ENCODE results near the gene UCHL3.
"Not testable (repeated sequence)": the region's sequence is repeated elsewhere in the genome, so short reads cannot be mapped to it uniquely, and the experiment has no call there.

Gene UCHL3

DNA sequence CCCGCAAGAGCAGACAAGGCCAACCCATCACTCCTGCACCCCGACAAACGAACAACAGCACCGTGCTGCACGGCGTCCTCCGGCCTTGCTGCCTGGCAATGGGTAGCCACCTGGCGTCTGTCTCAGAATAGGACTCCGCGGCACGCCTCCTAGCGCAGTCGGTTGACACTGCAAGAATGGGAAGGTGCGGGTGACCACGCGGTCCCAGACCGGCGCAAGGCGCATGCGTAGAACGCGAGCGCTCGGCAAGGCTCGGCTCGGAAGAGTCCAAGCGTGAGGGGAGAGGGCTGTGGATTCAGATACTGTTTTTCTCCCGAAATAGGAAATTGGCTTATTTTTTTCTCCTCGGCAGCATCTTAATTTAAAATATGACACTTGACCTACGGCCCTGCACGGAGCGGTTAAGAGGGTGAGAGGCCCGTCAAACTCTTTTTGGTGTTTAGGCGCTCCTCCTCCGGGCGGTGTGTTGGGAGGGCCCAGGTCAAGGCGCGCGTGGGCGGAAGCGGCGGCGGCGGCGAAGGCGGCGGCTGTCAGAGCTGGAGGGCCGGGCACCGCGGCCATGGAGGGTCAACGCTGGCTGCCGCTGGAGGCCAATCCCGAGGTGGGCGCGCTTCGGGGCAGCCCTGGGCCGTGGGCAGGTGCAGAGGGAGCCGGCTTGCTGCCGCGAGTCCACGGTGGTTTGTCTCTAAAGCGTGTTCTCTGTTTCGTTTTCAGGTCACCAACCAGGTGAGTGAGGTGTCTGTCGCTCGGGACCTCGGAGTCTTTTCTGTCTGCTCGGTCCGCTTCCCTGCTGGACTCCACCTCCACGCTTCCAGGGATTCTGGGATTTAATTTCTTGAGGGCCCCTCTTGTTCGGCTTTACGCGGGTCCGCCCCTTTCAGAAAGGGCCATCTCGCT lies at the start of gene UCHL3:
Gene UCHL3 (plus strand): TSS at position 530 of the 897 bp plus-strand sequence. CDS start 30 bp downstream, at position 560.
- DNase-seq, result peak; percentile 40 to 97 (median 92)

- no peak for DNase-seq
Measured at GRCh38 chr13:75505327-75505726, 44.3 kb upstream of the UCHL3 start.

DNA sequence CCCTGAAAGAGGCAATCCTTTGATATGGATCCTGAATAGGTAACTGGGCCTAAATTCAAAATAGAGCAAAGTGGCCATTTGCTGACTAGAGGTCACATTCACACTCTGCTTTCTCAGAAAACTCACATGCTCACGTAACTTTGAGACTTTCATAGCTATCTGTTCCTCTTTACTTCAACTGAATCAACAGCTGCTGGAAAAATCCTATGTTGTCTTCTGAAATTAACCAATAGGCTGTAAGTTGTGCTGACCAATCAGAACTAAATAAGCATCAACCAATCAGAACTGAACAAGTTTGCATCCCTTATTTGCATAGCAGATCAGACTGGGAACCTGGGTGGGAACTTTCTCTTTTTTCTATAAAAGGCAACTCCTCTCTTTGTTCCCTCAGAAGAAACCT lies 43.6 kb upstream of the UCHL3 start:
- DNase-seq, result no peak

GRCh38 chr13:75507027-75508001 lies 42.3 kb upstream of the UCHL3 start:
- DNase-seq, result peak in 2 of 58 donors; percentile 3 to 4

DNA sequence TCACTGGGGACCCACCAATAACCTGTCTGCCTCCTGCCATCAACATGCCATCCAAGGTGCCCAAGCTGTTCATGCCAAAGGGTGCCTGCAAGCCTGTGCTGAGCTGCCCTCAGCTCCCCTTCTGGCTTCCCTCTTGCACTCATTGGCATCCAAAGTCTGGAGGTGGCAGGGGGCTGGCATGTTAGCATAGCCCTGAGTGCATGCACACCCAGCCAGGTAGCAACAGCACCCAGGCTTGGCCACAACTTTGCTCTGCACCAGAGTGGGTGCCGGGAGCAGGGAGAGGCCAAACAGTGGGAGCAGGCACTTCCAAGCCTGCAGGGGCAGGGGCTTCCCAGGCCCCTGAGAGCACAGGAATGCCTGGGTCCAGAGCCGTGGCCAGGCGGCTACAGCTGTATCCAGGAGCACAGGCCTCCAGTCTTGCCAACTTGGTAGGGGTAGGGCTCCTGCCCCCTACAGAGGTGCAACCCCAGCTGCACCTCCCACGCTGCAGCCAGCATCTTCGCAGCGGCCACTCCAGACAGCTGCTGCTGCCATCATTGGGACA lies 41.5 kb upstream of the UCHL3 start:
- peak in 1 of 58 donors; percentile 2 for DNase-seq

- no peak for DNase-seq
Measured at GRCh38 chr13:75511051-75511625, 38.5 kb upstream of the UCHL3 start.

DNA sequence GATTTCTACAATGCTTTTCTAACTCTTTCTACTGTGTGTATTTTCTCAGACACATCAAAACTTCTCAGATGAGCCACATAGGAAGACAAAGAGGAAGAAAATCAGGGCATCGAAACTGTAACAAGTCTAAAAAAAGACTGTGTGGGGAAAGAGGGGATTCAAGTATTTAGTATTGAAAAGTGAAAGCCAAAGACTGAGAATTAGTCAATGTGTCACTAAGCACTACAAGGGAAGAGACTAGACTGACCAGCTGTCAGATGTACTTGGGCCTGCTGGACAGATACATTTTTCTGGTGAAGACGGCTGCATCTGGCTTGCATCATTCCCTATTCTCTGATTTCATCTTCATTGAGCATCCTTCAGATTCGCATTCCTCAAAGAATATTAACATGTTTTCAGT lies 37.3 kb upstream of the UCHL3 start:
- DNase-seq, result no peak

- no peak for DNase-seq
Measured at GRCh38 chr13:75513271-75513670, 36.3 kb upstream of the UCHL3 start.

DNA sequence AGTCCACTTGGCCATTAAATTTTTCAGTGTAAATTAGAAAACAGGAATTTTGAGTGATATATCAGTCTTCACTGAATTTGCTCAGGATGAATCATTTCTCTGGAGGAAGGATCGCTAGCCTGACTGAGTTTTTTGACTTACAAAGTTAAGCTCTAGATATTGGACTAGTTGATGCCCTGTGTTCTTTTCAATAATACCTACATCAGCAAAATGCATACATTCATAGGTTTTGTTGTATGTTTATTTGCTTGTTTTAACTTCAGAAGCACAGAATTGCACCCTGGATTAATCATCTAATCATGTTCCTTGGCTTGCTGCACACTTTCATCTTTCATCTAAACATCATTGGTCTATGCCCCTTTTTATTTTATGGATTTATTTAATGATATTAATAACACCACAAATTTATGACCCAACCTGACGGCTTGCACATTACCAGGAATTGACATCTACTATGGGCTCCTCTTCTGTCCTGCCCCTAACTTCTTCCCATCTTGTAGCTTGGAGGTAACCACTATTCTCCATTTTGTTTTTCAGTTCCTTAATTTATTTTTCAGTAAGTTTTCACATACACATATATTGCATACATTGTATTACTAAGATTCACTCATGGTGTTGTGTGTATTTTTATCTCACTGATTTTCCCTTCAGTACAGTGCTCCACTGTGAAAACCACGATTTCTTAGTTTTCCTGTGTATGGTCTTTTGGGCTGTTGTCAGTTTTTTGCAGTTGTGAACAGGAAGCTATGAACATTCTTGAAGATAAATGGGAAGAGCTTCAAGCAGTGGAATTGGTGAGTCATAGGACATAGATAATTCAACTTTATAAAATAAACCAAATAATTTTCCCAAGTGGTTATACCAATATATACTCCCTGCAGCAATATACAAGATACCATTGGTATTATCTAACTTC lies 35.3 kb upstream of the UCHL3 start:
- no peak for DNase-seq

- no peak for DNase-seq
Measured at GRCh38 chr13:75518439-75519088, 31.0 kb upstream of the UCHL3 start.

- DNase-seq, result no peak
Measured at GRCh38 chr13:75521956-75522355, 27.6 kb upstream of the UCHL3 start.

- no peak for DNase-seq
Measured at GRCh38 chr13:75530549-75530961, 19.0 kb upstream of the UCHL3 start.

GRCh38 chr13:75533861-75534260 lies 15.7 kb upstream of the UCHL3 start:
- DNase-seq, result no peak

DNA sequence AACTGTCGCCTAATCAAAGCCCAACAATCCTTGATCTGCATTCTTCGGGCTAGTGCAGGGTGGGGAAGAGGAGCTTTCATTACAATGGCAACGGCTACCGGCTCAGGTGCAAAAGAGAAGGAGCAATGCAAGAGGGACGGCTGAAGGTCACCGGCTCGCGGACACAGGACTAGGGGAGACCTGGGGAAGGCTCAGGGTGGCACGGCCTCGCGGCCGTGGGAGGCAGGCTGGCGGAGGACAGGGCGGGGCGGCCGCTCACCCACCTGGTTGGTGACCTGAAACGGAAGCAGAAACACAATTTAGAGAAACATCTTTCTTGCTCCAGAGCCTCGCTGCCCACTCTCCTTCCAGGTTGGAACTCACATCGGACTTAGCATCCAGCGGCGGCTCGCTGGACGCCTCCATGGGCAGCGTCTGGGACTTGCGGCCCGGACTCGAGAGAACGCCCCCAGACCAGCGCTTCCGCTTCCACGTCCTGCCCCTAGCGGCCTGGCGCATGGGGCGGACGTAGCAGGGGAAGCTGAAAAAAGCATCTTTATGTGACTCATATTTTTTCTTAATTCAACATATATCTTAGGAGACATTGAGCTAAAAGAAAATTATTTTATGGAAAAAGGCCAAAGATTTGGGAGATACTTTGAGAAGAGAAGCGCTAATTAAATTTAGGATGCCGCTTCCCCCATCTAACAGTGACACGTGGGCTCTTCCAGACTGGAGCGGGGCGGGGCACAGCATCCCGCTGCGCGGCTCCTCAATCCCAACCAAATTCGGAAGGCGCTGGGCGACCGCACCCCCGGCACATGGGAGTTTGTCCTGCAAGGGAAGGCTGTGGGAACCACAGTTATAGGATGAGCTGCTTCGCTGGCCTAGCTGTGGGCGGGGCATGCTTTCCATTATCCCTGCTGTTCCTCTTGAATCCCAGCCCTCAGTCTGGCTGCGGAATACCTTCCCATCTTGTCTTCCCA lies 11.9 kb upstream of the UCHL3 start, which contains the start of gene COMMD6:
Gene COMMD6 (minus strand): TSS at position 441 of the 965 bp plus-strand sequence. CDS start 36 bp downstream, at position 405.
- peak in 57 of 58 donors; percentile 21 to 82 (median 64) for DNase-seq

GRCh38 chr13:75541287-75541686 lies 8.3 kb upstream of the UCHL3 start:
- DNase-seq, result peak in 2 of 58 donors; percentile 6 to 33

DNA sequence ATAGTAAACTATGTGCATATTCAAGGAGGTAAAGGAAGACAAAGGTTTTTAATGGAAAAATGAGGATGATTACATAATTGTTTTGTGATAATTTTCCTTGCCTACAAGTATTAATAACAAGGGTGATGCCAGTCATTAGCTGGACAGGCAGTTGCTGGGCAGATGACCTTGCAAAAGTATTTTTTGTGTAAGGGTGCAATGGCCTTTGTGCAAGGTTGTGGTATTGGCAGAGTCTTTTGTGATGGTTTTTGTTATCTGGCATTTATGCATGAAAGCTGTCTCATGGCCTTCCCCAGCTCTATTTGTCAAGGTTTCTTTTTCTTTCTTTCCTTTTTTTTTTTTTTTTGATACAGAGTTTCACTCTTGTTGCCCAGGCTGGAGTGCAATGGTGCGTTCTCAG lies 7.6 kb upstream of the UCHL3 start:
- no peak for DNase-seq

DNA sequence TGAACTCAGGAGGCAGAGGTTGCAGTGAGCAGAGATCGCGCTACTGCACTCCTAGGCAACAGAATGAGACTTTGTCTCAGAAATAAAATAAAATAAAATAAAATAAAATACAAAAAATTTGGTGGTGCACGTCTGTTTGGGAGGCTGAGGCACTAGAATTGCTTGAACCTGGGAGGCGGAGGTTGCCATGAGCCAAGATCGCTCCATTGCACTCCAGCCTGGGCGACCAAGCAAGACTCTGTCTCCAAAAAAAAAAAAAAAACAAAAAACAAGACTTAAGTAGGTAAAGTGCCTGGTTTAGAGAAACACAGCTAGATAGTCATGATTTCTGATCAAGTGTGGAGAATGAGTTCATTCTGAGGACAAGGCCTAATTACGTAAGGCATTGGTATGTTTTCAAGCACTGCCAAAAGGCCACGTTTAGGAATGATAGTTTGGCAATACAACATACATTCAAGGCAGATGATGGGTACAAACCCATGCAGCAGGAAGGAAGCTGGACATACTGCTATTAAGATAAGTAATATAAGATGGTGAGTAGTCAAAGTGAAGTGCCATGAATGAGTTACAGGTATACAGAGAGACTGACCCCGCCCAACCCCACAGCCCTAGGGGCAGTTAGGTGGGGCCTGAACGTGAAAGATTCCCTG lies 4.8 kb upstream of the UCHL3 start:
- no peak for DNase-seq

- not testable (repeated sequence) for DNase-seq
Measured at GRCh38 chr13:75545386-75545785, 4.2 kb upstream of the UCHL3 start.
